GM19238 (cell line): ENCODE measurements around the gene OSBPL2.

ENCODE experiments used
- DNase-seq: peaks from one replicate; pipeline ENCODE4 v3.0.0; 2011; ENCODE audit warnings: low spot score; ENCODE audit not compliant: insufficient read length

Gene OSBPL2

DNA sequence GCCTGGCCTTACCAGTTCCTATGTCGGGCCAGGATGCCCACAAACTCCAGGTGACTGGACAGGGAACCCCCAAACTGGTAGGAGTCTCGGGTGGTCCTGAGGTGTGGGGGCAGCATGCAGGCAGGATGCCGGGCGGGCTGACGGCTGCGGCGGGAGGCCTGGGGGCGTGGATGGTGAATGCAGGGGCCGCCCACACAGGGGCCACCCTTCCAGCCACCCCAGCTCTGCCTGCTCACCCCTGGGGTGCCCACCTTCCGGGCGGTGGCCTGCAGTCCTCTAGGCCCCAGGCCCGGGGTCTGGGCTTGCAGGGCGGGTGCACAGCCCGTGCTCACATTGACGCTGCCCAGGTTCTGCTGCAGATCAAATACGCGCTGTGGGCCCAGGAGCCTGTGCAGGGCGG, 72.8 kb downstream of the OSBPL2 start:
- DNase-seq = no peak

DNA sequence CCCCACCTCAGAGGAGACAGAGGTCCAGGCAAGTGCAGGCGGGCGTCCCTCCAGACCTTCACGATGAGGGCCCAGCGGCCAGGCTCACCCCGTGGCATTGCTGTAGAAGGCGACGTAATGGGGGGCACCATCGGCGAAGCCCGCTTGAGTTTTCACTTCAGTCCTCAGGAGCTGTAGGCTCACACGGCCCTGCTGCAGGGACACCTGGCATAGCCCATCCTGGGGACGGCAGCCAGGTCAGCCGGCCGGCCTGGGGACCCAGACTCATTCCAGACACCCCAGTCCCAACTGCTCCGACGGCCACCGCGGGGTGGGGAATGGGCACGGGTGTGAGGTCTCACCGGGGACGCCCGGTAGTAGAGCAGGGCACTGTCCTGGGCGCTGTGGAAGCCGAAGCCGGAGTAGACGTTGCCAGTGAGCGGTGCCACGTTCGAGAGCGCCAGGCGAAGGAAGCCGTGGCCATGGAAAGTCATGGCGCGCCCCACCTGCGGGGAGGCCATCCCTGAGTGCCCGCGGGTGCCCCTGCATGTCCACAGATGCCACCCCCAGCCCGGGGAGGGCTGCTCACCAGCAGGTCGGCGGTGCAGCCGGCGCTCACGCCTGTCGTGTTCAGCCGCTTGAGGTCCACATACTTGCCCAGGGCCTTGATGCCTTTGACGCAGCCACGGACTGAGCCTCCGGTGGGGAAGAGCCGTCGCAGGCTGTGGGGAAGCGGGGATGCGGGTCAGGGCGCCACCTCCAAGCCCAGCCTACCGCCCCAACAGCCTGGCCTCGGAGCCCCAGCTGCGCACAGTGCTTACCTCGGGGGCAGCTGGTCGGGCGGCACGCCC, 73.7 kb downstream of the OSBPL2 start:
- DNase-seq = no peak

DNA sequence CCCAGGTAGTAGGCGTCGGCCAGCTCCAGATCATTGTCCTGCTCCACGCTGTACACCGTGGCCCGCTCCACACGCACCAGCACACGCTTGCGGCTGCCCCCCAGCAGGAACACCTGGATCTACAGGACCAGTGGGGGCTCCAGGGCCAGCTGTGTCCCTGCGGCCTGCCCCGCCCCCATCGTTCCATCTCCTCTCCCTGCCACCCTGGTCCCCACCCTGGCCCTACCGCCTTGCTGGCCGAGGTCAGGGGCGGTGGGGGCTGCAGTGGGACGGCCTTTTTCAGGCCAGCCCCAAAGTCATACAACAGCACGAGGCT, 74.3 kb downstream of the OSBPL2 start:
- DNase-seq = no peak

DNA sequence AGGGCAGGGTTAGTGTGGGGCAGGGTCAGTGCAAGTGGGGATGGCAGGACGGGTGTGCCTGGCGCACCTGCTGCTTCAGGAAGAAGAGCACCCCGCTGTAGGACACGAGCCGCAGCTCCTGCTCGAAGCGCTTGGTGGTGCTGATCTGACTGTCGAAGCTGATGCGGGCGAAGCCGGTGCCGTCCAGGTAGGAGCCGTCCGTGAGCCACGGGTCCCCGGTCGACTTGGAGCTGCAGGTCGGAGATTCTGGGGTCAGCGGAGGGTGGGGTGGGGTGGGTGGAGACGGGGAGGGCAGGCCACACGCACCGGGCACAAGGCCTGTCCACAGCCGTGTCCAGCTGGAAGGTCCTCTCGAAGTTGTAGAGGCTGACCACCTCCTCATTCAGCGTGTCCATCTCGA, 74.7 kb downstream of the OSBPL2 start:
- no peak for DNase-seq

DNA sequence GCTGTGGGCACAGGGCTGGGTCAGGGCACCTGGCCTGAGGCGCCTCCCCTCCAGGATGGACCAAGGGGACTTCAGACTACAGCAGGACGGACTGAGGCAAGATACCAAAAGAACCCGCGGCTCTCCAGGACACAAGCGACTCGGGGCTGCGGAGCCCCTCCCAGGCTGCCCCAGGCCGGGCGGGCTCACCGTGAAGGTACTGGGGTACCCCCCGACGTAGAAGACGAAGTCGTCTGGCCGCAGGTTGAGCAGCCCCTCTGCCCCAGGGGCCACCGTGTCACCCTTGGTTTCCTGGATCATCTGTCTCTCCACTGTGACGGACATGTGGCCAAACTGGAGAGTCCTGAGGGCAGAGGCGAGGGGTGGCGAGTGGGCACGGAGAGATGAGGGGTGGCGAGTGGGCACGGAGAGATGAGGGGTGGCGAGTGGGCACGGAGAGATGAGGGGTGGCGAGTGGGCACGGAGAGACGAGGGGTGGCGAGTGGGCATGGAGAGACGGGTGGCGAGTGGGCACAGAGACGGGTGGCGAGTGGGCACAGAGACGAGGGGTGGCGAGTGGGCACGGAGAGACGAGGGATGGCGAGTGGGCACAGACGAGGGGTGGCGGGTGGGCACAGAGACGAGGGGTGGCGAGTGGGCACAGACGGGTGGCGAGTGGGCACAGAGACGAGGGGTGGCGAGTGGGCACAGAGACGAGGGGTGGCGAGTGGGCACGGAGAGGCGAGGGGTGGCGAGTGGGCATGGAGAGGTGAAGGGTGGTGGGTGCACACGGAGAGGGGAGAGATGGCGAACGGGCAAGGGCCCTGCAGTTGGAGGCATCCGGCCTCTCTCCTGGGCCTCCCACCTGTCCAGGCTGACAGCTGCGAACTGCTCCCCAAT, 75.4 kb downstream of the OSBPL2 start:
- no peak for DNase-seq

DNA sequence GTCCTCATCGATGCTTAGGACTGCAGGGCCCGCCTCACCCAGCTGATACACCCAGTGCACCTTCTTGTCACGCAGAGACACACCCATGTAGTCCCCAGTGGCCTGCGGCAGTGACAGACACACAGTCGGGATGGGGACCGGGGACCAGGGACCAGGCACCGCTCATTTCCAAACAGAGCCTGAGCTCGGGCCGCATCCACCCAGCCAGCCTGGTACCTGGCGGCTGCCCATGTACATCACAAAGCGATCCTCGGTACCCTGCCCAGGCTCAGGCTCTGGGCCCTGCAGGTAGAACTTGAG, 76.0 kb downstream of the OSBPL2 start:
- no peak for DNase-seq

DNA sequence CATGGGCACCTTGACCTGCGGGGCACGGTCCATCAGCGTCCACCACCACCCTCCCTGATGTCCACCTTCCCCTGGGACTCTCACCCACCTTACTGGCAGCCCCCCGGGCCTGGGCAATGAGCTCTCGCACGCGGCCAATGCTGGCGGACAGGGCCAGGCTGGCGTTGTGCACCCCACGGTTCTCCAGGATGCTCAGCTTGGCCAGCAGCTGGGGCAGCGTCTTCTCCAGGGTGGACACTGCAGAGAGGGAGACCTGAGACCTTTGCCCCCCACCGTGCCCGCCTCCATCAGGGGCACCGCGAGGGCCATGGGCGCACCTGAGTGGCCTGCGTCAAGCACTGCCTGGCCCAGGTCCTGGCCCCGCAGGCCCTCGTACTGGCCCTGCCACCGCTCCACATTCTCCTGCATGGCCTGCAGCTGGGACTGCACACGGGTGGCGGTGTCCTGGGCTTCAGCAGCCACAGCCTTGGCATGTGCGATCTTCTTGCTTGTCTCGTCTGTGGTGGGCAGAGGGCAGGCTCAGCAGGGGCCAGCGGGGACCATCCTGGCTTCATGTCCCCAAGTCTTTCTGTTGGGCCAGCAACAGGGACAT, 76.5 kb downstream of the OSBPL2 start:
- no peak for DNase-seq

DNA sequence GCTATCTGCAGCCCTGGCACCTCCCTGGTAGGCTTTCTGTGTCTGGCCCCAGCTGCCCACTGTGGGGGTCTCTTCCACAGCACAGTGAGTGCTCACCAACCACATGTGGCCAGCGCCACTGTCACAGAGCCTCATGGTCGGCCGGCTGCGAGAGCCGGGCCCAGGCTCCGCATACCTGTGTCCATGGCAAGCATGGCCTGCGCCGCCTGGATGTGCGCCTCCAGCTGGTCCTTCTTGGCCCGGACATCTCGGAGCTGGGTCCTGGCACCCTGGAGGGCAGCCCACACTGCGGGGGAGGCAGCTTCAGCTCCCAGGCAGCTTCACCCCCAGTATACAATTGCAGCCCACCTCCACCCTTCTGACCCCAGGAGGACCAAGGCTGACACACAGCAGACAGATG, 77.5 kb downstream of the OSBPL2 start:
- no peak for DNase-seq

DNA sequence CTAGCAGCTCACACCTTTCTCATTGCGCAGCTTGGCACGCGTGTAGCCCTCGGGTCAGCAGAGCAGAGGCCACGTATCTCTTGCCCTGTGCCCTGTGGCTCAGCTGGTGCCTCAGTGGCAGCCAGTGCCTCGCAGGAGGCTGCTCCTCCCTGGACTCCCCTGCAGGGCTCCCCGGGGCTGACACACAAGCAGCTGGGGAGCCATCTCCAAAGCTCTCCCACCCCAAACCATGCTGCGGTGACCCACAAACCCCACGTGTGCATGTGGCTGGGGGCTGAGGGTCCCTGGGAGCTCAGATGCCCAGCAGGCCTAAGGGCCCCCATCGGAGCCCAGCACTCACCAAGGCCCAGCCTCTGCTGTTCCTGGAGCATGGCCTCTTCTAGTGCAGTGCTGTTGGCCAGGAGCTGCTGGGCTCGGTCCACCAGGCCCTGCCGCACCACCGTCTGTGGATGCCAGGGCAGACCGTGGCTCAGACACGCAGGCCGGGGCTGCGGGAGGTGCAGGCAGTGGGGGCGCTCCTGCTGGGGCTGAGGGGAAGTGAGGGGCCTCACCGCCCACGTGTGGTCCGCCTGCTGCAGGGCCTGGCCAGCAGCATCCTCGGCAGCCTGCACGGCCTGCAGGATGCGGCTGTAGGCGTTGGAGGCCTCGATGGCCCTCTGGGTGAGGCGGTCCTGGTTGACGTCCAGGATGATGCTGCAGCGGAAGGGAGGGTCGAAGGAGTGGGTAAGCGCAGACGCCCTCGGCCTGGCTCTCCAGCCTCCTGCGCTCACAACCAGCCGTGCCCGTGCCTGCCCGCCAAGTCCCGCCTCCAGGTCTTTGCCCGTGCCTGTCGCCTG, 78.2 kb downstream of the OSBPL2 start:
- no peak for DNase-seq

DNA sequence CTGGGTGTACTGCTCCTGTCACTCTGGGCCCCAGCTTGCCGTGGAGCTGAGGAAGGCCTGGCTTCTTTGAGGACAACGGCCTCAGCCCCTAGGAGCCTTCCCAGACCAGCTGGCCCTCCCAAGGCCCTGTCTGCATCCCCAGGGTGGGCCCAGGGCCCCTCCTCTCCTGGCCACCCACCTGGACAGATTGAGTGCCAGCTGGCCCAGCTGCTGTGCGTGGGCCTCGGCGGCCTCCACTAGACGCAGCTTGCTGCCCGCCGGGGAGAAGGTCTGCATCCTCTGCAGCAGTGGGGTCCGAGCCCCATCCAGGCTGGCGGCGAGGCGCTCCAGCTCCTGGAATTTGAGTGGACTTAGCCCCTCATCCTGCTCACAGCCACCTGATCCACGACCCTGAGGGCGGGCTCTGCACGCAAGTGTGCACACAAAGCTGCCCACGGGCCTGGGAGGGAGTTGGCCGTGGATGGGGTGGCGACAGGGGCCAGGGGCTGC, 78.9 kb downstream of the OSBPL2 start:
- no peak for DNase-seq

DNA sequence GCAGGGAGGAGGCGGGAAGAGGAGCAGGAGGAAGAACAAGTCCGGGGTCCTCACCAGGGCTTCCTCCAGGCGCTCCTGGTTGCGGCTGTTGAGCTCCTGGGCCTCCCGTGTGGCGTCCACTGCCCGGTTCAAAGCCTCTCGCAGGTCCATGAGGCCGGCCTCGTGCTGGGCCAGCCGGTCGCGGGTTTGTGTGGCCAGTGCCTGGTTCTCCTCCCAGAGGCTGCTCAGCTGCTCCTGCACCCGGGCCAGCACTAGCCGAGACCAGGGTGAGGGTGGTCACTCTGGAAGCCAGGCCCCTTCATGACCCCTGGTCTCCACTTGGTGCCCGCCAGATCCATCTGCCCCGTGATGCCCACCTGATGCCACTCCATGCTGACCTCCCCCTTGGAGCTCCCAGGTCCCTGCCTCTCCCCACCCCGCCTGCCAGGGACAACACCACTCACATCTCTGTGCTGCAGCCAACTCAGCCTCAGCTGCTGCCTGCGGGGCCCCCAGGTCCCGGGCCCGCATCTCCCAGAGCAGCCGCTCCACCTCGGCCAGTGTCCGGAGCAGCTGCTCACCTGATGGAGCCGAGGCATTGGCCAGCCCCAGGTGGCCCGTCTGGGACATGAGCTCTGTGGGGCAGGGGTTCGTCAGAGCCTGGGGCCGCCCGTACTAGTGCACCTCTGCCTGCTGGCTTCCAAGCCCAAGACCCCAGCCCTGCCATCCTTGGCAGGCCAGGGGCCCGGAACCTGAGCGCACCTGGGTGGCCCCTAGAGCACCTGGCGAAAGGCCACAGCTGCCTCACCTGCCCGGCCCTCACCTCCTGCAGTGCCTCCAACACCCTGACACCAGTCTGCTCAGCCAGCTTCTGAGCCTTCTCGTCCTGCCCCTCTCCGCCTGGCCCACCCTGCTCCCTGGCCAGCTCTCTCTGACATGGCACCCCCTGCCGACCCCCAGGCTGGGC, 80.4 kb downstream of the OSBPL2 start:
- DNase-seq = no peak

DNA sequence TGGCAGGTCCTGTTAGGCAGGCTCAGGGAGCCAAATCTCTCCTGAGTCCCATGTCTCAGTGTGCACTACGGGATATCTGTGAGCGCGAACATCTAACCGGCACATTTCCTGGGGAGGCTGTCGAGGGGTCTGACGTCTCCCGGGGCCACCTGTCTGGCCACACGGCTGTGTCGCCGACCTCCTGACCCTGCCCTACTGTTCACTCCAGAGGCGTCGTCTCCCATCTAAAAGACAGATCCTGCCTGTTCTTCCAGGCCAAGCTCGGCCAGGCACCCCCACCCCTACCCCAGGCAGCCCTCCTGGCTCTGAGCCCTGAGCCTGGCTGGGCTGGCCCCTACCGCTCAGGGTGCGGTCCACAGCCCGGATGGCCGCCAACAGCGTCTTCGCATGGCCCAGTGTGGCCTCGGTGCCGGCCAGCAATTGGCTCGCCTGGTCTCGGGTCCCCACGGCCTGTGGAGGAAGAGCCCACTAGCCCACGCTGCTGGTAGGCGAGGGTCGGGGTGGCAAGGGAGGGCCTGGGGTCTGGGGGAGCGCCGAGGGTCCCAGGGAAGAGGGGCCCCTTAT, 81.1 kb downstream of the OSBPL2 start:
- DNase-seq = no peak

DNA sequence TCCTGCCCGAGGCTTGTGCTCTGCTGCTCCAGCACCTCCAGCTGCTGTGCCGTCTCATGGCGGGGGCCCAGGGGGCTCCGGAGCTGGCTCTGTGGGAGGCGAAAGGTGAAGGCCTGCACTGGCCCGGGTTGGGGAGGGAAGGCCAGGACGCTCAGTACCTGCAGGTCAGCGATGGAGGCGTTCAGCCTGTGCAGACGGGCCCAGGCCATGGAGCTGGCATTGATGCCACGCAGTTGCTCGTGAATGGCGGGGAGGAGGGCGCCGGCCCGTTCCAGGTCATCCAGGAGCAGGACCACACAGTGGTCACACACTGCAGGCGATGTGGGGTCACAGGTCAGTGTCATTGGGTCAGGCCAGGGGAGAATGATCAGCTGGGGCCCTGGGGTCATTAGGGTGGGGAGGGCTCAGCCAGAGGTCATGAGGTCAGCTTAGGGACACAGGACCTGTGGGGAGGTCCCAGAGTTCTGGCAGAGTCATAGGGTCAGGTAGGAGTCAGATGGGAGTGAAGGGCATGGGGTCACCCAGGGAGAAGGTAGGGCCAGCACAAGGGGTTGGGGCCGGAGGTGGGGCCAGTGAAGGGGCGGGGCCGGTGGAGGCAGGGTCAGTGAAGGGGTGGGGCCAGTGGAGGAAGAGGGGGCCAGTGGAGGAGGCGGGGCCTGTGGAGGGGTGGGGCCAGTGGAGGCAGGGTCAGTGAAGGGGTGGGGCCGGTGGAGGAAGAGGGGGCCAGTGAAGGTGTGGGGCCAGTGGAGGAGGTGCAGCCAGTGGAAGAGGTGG, 82.4 kb downstream of the OSBPL2 start:
- no peak for DNase-seq

DNA sequence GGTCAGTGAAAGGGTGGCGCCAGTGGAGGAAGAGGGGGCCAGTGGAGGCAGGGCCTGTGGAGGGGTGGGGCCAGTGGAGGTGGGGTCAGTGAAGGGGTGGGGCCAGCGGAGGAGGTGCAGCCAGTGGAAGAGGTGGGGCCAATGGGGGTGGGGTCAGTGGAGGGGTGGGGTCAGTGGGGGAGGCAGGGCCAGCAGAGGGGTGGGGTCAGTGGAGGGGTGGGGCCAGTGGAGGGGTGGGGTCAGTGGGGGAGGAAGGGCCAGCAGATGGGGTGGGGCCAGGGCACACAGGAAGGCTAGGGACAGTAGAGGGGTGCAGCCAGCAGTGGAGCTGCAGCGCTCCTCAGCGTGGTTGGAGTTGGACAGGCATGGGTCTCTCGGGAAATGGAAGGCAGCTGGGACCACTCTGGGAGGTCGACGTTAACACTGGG, 83.2 kb downstream of the OSBPL2 start:
- no peak for DNase-seq

DNA sequence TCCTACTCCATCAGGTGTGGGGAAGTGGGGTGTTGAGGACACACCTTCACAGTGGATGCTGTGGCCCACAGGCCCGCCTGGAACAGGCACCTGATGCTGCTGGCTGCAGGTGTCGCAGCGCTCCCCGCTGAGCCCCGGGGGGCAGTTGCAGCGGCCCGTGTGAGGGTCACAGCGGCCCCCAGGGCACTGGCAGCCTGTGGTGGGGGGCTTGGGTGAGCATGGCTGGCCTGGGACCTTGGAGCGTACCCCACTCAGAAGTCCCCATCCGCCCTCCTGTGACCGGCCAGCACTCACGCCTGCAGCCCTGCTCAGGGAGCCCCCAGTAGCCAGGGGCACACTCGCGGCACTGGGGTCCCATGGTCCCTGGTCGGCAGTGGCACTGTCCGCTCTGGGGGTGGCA, 83.7 kb downstream of the OSBPL2 start:
- DNase-seq = no peak

DNA sequence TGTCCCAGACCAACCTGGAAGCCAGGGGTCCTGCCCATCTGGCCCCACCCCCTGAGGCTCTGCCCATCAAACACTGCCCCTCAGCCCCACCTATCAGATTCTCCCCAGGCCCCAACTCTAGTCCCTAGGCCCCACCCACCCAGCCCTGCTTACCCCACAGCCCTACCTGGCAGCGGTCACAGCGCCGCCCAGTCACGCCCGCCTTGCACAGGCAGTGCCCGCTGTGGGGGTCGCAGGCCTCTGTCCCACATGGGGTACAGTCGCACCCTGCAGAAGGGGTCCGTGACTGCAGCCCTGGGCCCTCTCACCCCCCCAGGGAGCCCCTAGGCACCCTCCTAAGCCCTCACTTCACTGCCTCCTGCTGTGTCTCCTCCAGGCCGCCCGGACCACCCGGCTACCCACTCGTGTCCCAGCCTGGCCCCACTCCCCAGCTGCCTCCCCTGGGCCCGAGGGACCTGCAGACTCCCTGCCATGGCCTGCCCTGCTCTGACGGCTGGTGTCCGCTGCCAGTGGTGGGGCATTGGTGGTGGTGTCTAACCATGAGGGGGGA, 84.2 kb downstream of the OSBPL2 start:
- DNase-seq = no peak

DNA sequence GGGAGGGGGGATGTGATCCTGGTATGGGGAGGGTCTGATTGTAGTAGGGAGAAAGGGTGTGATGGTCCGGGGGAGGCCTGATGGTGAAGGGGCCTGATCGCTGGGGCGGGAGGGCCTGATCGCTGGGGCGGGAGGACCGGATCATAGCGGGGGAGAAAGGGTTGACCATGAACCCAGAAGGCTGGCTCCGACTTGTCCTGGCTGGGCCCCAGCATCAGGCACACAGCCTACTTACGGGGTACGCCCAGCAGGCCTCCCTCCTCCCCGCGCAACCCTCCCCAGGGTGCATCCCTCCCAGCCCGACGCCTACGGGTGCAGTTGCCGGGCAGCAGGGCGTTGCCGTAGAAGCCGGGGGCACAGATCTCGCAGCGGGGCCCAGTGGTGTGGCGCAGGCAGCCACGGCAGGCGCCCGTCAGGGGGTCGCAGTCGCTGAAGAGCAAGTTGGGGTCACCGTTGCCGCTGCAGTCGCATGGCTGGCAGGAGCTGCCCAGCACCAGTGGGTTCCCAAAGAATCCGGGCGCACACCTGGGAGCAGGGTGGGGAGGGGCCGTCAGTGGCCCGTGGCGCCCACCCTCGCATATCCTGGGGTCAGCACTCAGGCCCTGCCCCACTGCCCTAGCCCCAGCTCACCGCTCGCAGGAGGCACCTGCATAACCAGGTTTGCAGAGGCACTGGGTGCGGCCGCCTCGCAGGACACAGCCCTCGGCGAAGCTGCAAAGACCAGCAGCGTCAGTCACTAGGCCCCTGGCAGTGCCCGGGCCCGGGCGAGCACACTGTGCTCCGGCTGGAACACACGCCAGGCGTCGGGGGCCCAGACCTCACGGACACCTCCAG, 85.0 kb downstream of the OSBPL2 start:
- DNase-seq = no peak
